WTC11 (cell line): ENCODE measurements around the gene SLC6A16.

Source experiments
- CTCF ChIP-seq: fragments of 200-600 bp; IDR thresholded peaks from 2 replicates; pipeline ENCODE4 v1.8.0; 2022; ENCODE audit warnings: antibody characterized with exemption
- USF2 ChIP-seq: sonication (generic); formaldehyde crosslinking; IDR thresholded peaks from 2 replicates; pipeline ENCODE4 v1.8.1; 2023; ENCODE audit warnings: mild to moderate bottlenecking, missing genetic modification reagents, moderate library complexity

GRCh38 chr19:49338023-49338677, 13.2 kb upstream of the SLC6A16 start:
- TF ChIP-seq CTCF, result no peak
- TF ChIP-seq USF2, result no peak
